H9 (cell line): ENCODE results near the gene ALG9. TPM values are rescaled to one million over a fixed set of nuclear protein-coding genes. Genes with fewer than 3 reads are reported as not detected.

ENCODE experiments used
- DNase-seq: peaks from one replicate; pipeline ENCODE4 v3.0.0-alpha.2; 2017
- H2AFZ ChIP-seq: one replicate; pipeline ENCODE4 v1.6.1; 2013; ENCODE audit warnings: mild to moderate bottlenecking, low read length, control low read depth, moderate library complexity
- H2AK5ac ChIP-seq: 2 replicates; pipeline ENCODE4 v1.6.1; 2013; ENCODE audit warnings: low read length, control low read depth, mixed read lengths; ENCODE audit not compliant: insufficient read length
- H2BK120ac ChIP-seq: one replicate; pipeline ENCODE4 v1.6.1; 2013; ENCODE audit warnings: low read depth, mild to moderate bottlenecking, low read length, control low read depth, inconsistent platforms; ENCODE audit not compliant: poor library complexity, severe bottlenecking
- H2BK12ac ChIP-seq: 2 replicates; pipeline ENCODE4 v1.6.1; 2013; ENCODE audit warnings: low read length, control low read depth, mixed read lengths, low read depth; ENCODE audit not compliant: insufficient read length
- H2BK15ac ChIP-seq: 2 replicates; pipeline ENCODE4 v1.6.1; 2013; ENCODE audit warnings: low read depth, low read length, control low read depth
- H2BK20ac ChIP-seq: one replicate; pipeline ENCODE4 v1.6.1; 2013; ENCODE audit warnings: low read depth, mild to moderate bottlenecking, low read length, control low read depth, inconsistent platforms; ENCODE audit not compliant: poor library complexity, severe bottlenecking
- H2BK5ac ChIP-seq: 2 replicates; pipeline ENCODE4 v1.6.1; 2013; ENCODE audit warnings: low read length, control low read depth, mixed read lengths; ENCODE audit not compliant: insufficient read length
- H3K14ac ChIP-seq: 2 replicates; pipeline ENCODE4 v1.6.1; 2013; ENCODE audit warnings: low read length, control low read depth; ENCODE audit not compliant: insufficient read depth
- H3K18ac ChIP-seq: 2 replicates; pipeline ENCODE4 v1.6.1; 2013; ENCODE audit warnings: low read depth, mild to moderate bottlenecking, mixed read lengths, low read length, control low read depth; ENCODE audit not compliant: insufficient read length
- H3K23ac ChIP-seq: 2 replicates; pipeline ENCODE4 v1.6.1; 2013; ENCODE audit warnings: low read length, control low read depth, mixed read lengths, low read depth; ENCODE audit not compliant: insufficient read length
- H3K23me2 ChIP-seq: 2 replicates; pipeline ENCODE4 v1.6.1; 2013; ENCODE audit warnings: low read depth, mild to moderate bottlenecking, mixed read lengths, low read length, control low read depth; ENCODE audit not compliant: insufficient read length, poor library complexity, severe bottlenecking
- H3K27ac ChIP-seq: 2 replicates; pipeline ENCODE4 v1.5.1; 2013; ENCODE audit warnings: low read length, control low read depth, mixed read lengths, low read depth; ENCODE audit not compliant: insufficient read length
- H3K27me3 ChIP-seq: 2 replicates; pipeline ENCODE4 v1.6.1; 2013; ENCODE audit warnings: low read length, control low read depth, inconsistent platforms; ENCODE audit not compliant: insufficient read depth
- H3K4ac ChIP-seq: 2 replicates; pipeline ENCODE4 v1.6.1; 2013; ENCODE audit warnings: low read depth, mild to moderate bottlenecking, control low read depth, inconsistent platforms, low read length, moderate library complexity
- H3K4me1 ChIP-seq: 2 replicates; pipeline ENCODE4 v1.6.1; 2013; ENCODE audit warnings: low read length, control low read depth, inconsistent platforms; ENCODE audit not compliant: insufficient read depth
- H3K4me2 ChIP-seq: 2 replicates; pipeline ENCODE4 v1.6.1; 2013; ENCODE audit warnings: low read length, control low read depth, mixed read lengths; ENCODE audit not compliant: insufficient read length, insufficient read depth
- H3K56ac ChIP-seq: 2 replicates; pipeline ENCODE4 v1.6.1; 2013; ENCODE audit warnings: low read depth, mild to moderate bottlenecking, mixed read lengths, low read length, control low read depth; ENCODE audit not compliant: insufficient read length
- H3K79me1 ChIP-seq: 2 replicates; pipeline ENCODE4 v1.6.1; 2013; ENCODE audit warnings: low read depth, mild to moderate bottlenecking, moderate library complexity, low read length, control low read depth, inconsistent platforms; ENCODE audit not compliant: insufficient read depth, poor library complexity, severe bottlenecking
- H3K79me2 ChIP-seq: 2 replicates; pipeline ENCODE4 v1.6.1; 2013; ENCODE audit warnings: low read length, control low read depth, inconsistent platforms; ENCODE audit not compliant: insufficient read depth
- H3K9ac ChIP-seq: 2 replicates; pipeline ENCODE4 v1.6.1; 2013; ENCODE audit warnings: low read length, control low read depth, mixed read lengths; ENCODE audit not compliant: insufficient read length; ENCODE audit errors: extremely low read depth
- H3K9me3 ChIP-seq: one replicate; pipeline ENCODE4 v1.6.1; 2013; ENCODE audit warnings: low read depth, low read length, inconsistent platforms; ENCODE audit not compliant: control insufficient read depth
- H3T11ph ChIP-seq: one replicate; pipeline ENCODE4 v1.6.1; 2013; ENCODE audit warnings: mild to moderate bottlenecking, low read length, control low read depth, inconsistent platforms
- H4K20me1 ChIP-seq: one replicate; pipeline ENCODE4 v1.6.1; 2013; ENCODE audit not compliant: control insufficient read depth, insufficient read length, insufficient read depth
- H4K5ac ChIP-seq: 2 replicates; pipeline ENCODE4 v1.6.1; 2013; ENCODE audit warnings: low read depth, mild to moderate bottlenecking, mixed read lengths, low read length, control low read depth; ENCODE audit not compliant: insufficient read length
- H4K8ac ChIP-seq: replicated peaks from 2 replicates; pipeline ENCODE4 v1.6.1; 2013; ENCODE audit warnings: low read length, control low read depth, mixed read lengths, low read depth; ENCODE audit not compliant: insufficient read length
- H4K91ac ChIP-seq: 2 replicates; pipeline ENCODE4 v1.6.1; 2013; ENCODE audit warnings: low read depth, mild to moderate bottlenecking, moderate library complexity, mixed read lengths, low read length, control low read depth; ENCODE audit not compliant: insufficient read length
- H3K27ac Mint-ChIP-seq, 3 experiments: 2 replicates in 2 of 3; 3 replicates in 1 of 3; pipeline ENCODE4 v1.8.0; 2020 to 2021; ENCODE audit warnings: mixed read lengths in 3 of 3, mild to moderate bottlenecking in 1 of 3, moderate library complexity in 1 of 3
- H3K27me3 Mint-ChIP-seq: 2 replicates; pipeline ENCODE4 v1.8.0; 2021; ENCODE audit warnings: low read depth, mild to moderate bottlenecking, moderate library complexity, mixed read lengths
- H3K36me3 Mint-ChIP-seq, 3 experiments: 2 replicates in 2 of 3; 3 replicates in 1 of 3; pipeline ENCODE4 v1.8.0; 2020 to 2021; ENCODE audit warnings: low read depth in 3 of 3, mixed read lengths in 3 of 3; ENCODE audit not compliant: insufficient read depth in 1 of 3
- H3K4me1 Mint-ChIP-seq, 2 experiments: 2 replicates each; pipeline ENCODE4 v1.8.0; 2020; ENCODE audit warnings: mixed read lengths in 2 of 2
- H3K4me3 Mint-ChIP-seq, 2 experiments: 2 replicates in 1 of 2; 3 replicates in 1 of 2; pipeline ENCODE4 v1.8.0; 2020 to 2021; ENCODE audit warnings: mild to moderate bottlenecking in 2 of 2, mixed read lengths in 2 of 2, moderate library complexity in 1 of 2
- H3K9me3 Mint-ChIP-seq, 2 experiments: 2 replicates in 1 of 2; 3 replicates in 1 of 2; pipeline ENCODE4 v1.8.0; 2020; ENCODE audit warnings: mild to moderate bottlenecking in 2 of 2, mixed read lengths in 2 of 2, moderate library complexity in 1 of 2
- WGBS: extraction: QIAGEN DNeasy Blood & Tissue Kit; methylation state at CpG from one replicate; pipeline ENCODE4 v1.1.7; 2013; ENCODE audit warnings: missing lambda C conversion rate, low lambda C conversion rate, mixed read lengths; ENCODE audit not compliant: insufficient read length; ENCODE audit errors: extremely low coverage; 5-methylcytosine and 5-hydroxymethylcytosine counted together
- total RNA-seq: library from RNA; stranded (reverse); gene quantifications from 2 replicates; pipeline ENCODE4 v1.2.1, GENCODE V29; 2021
- TF ChIP-seq, protein P1 (sequence below): fragments of 200-600 bp; sonication (generic); conservative IDR thresholded peaks from 3 replicates; pipeline ENCODE4 v1.8.0; 2021; ENCODE audit warnings: antibody characterized with exemption, mild to moderate bottlenecking

Gene ALG9
- total RNA-seq, 1 experiment from 2014 or later, result 26.0 TPM

DNA sequence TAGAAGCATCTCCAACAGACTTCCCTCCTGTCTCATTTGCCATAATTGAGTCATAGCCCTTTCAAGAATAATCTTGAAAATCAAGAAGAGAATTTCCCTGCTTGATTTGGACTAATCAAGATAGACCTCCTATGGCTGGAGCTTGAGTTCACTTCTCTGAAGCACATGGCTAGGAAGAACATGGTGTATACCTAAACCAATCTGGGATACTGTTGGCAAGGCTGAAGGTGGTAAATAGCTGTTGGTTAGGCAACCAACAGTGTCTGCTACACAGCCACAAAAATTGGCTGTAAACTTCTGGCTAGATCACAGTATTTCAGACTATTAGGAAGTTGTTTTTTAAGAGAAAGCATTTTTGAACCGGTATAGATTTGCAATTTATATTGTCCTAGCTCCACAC, 35.3 kb upstream of the ALG9 start:
- DNase-seq, result no peak
- Histone ChIP-seq H2BK15ac (no peak overlapping the region), H2AK5ac (no peak overlapping the region), H3K9ac (no peak overlapping the region), H3K4me1 (no peaks in the 10 kb centered on the region), H3K14ac (no peak overlapping the region), H3K27ac (no peak overlapping the region), H2AFZ (no peak overlapping the region), H2BK120ac (no peak overlapping the region), H3K79me2 (no peaks in the 10 kb centered on the region), H3K23ac (no peak overlapping the region), H3K18ac (no peak overlapping the region), H3K9me3 (no peaks in the 10 kb centered on the region), H3T11ph (no peak overlapping the region), H3K4ac (no peak overlapping the region), H3K79me1 (no peaks in the 10 kb centered on the region), H2BK5ac (no peak overlapping the region), H3K23me2 (no peaks in the 10 kb centered on the region), H3K4me2 (no peak overlapping the region), H3K56ac (no peak overlapping the region), H4K91ac (no peak overlapping the region), H4K8ac (no peak overlapping the region), H2BK12ac (no peak overlapping the region), H4K5ac (no peak overlapping the region), H3K27me3 (no peaks in the 10 kb centered on the region), H2BK20ac (no peak overlapping the region), H4K20me1 (no peaks in the 10 kb centered on the region)
- Mint-ChIP-seq H3K4me3 (no peak overlapping the region), H3K9me3 (0 out of 5 replicates have a peak, but pooled peaks cover 0 to 2% of the 10 kb centered on the region in 2 experiments), H3K27me3 (no peaks in the 10 kb centered on the region), H3K4me1 (peaks cover 9 to 15% of the 10 kb centered on the region in 2 experiments), H3K36me3 (no peaks in the 10 kb centered on the region; a peak in 1 of 7 replicates), H3K27ac (no peak overlapping the region)
- WGBS, result no CpG with 5 or more reads among the region's 1 CpG
- TF ChIP-seq, protein P1, sequence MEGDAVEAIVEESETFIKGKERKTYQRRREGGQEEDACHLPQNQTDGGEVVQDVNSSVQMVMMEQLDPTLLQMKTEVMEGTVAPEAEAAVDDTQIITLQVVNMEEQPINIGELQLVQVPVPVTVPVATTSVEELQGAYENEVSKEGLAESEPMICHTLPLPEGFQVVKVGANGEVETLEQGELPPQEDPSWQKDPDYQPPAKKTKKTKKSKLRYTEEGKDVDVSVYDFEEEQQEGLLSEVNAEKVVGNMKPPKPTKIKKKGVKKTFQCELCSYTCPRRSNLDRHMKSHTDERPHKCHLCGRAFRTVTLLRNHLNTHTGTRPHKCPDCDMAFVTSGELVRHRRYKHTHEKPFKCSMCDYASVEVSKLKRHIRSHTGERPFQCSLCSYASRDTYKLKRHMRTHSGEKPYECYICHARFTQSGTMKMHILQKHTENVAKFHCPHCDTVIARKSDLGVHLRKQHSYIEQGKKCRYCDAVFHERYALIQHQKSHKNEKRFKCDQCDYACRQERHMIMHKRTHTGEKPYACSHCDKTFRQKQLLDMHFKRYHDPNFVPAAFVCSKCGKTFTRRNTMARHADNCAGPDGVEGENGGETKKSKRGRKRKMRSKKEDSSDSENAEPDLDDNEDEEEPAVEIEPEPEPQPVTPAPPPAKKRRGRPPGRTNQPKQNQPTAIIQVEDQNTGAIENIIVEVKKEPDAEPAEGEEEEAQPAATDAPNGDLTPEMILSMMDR, result no peak
